GM18868 (cell line): Measurements from ENCODE around the gene SERINC5.
A peak's percentile ranks its signal among the peaks of the same experiment; 100 is the strongest.
"Not testable (repeated sequence)": the region's sequence is repeated elsewhere in the genome, so short reads cannot be mapped to it uniquely, and the experiment has no call there.

Source experiments
- ATAC-seq: cut with Tn5 transposase; IDR thresholded peaks from one replicate; pipeline ENCODE4 v1.9.1; 2021; ENCODE audit warnings: mild to moderate bottlenecking, moderate library complexity; ENCODE audit not compliant: unreplicated experiment

The SERINC5 gene

DNA sequence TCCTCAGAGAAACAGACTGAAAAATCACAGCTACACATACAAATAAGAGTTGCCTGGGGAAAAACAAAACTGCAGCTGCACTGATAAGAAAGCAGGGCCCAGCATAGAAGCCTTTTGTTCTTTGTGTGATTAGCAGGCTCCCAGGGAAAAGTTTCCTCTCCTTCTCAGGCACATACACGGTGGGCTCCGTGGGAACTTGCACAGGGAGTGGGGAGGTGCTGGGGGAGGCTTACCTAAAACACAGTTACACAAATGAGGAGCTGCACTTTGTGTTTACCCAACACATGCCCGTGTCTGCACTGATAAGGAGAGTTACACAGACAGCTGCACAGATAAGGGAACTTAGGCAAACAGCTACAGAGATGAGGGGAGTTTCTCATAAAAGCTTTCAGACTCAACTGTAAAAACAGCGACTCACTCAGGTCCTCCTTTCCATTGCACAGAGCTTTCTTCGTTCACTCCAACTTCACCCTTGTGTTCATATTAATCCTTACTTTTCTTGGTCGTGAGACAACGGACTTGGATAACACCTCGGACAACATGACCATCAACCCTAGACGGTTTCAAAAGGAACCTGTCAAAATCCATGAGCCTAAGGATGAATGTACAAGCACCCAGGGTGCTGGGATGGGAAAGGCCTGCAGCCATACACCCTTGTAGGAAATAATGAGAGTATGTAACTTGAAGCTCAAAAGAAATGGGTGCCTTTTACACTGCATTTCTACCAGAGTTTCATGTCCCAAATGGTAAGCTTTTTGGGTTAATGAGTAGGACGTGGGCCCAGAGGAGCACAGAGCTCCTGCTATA, 50.8 kb downstream of the SERINC5 start:
- no peak for ATAC-seq

DNA sequence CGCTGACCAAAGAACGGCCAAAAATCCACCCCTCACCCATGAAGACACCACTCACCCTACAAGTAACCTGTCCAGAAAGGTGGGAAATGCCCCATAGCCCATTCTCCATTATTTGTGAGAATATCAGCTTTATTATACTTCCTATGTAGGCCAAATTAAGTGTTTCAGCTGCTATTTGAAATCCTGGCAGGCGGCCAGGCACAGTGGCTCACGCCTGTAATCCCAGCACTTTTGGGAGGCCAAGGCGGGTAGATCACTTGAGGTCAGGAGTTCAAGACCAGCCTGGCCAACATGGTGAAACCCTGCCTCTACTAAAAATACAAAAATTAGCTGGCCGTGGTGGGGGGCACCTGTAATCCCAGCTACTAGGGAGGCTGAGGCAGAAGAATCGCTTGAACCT, 54.1 kb downstream of the SERINC5 start:
- not testable (repeated sequence) for ATAC-seq

DNA sequence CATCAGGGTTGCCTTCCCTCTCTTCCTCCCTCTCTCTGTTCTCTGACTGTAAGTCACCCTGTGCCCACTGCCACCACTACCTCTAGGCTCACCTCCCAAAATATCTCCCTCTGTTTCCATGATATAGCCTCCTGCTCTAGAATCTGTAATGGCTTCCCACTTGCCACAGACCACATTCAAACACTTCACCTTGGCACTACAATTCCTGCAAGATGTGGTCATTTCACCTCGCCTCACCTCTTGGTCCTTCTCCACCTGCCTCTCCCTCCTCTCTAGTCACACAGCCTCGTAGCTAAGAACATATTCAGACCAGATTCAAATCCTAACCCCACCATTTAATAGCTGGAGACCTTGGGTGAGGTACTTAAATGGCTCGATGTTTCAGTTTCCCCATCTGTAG, 56.9 kb downstream of the SERINC5 start:
- ATAC-seq: no peak

DNA sequence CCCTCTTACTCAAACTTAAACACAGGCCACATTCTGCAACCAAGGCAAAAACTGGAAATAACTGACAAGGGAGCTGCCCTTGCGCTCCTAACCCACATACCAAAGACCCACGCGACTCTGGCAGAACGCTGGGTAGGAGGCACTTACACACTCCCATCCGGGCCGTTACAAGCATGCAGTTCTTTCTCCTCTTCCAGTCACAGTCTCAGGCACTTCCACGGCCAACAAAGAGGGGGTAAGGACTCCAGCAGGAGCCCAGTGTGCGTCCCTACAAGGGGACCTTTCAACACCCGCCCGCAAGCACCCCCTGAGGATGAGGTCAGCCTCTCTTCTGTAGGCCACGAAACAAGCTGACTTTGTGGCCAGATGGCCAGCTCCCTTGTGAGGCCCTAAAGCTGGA, 57.4 kb downstream of the SERINC5 start:
- ATAC-seq: no peak

DNA sequence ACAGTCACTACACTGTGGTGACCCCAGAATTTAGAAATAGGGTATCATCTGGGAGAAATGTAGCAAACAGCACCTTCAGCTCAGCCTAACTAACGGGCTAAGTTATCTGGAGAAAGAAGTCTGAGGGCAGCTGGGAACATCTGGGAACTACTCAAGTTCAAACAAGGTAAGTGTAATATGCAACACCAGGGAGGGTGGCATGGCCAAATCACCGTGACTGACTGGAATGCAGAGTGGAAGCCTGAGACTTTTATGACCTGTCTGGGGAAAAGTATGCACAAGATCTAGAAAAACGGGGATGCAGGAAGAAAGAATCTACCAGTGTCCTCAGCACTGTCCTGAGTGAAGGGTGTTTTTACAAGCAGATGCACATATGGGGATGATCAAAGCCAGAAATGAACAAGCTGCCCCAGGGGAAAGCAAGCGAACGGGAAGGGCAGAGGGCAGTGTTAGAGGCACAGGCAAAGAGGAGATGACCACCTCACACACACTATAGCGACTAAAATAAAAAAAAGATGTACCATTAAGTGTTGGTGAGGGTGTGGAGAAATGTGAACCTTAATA, 59.9 kb downstream of the SERINC5 start:
- ATAC-seq: no peak

DNA sequence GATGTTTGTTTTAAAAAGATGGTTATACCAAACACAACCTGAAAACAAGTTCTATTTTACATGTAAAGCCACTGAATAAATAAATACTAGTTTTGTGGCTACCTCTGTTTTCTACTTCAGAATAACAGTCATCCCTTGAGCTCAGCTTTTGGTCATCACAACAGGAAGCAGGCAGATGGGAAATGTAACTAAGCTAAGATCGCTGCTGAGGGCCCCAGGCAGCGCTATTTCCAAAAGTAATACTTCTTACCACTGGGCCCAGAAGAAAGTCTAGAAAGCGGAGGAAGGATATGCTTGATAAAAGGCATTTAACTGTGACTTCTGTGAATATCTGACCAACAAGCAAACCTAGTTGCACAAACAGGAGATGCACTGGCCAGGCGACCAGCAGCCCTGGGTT, 61.4 kb downstream of the SERINC5 start:
- no peak for ATAC-seq

DNA sequence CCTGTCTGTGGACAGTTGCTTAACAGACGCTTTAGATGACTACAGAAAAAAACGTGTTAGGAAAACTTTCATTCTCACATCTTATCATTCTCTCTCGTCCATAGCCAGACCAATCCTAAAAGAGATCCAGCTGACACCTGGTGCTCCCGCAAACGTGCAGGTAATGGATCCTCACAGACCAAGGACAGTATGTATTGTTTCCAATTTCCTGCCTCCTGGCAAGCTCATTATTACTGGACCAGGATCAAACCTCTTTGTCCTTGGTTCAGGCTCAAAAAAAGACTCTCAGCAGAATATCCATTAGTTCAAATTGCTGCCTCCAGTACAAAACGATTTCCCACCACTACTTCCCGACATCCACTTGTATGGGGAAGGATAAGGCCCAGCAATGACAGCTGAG, 62.4 kb downstream of the SERINC5 start:
- no peak for ATAC-seq

DNA sequence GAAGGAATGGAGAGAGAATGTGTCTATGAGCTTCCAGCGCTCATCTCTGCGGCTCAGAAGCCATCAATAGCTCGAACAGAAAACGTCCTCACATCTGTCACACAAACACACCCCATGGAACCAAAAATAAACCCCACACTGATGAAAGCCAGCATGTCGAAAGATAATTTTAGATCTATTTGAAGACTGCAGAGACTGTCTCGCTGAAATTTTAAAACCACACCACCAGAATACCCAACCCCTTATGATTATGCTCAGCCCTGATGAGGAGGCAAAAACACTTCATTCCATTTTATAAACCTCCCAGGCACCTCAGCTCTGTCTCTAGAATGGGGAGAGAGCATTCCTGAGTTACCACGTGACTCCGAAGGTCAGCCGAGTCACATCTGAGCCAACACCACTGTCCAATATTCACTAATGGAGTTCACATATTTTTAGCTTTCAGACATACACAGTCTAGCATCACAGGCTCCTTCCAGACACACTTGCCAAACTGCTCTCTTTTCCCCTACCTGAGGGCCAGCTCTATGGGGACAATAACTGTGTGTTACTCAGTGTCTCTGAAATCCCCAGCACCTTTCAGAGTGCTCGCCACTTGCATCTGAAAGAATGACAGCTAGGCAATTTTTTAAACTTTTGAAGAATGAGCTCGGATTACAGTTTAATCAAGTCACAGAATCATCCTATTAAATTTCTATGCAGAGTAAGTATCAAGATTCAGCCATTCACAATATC, 63.2 kb downstream of the SERINC5 start:
- no peak for ATAC-seq

DNA sequence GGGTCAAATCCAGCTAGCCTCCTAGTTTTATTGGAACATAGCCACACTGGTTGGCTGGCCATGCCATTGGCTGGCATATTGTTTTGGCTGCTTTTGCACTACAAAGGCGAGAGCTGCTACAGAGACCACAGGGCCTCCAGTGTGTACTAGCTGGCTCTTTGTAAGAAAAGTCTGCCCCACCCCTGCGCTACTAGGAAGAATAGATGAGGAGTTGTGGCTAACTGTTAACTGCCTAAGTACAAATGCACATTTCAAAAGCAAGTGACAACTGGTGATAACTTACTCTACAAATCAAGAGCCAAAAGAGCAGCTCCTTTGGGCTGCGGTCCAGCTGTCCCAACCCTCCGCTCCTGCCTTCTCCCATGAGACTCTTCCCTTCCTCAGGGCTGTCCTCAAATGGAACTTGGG, 63.9 kb downstream of the SERINC5 start:
- ATAC-seq: no peak

DNA sequence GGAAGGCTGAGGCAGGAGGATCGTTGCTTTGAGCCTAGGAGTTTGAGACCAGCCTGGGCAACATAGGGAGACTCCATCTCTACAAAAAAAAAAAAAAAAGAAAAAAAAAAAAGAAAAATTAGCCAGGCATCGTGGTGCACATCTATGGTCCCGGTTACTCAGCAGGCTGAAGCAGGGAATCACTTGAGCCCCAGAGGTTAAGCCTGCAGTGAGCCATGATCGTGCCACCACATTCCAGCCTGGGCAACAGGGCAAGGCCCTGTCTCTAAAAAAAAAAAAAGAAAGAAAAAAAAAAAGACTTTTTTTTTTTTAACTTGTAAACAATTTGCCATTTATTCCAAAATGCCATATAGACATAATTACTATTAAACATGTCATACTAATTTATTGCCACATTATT, 64.5 kb downstream of the SERINC5 start:
- ATAC-seq: no peak

DNA sequence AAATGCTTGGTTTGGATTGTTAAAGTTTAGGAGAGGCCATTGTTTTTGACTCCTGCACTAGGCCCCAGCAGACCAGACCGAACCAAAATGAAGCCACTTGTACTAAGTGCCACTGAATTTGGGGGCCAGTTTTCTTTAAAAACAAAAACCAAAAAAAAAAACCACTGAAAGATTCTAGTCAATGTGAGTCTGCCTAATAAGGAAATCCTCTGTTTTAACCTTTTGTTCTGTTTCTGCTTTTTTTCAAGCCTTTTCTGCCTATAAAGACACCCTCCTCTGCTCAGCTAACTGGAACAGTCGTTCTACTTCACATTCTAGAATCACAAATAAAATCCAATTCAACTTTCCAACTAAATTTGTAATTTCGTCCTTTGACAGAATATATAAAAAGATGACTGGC, 64.9 kb downstream of the SERINC5 start:
- peak; percentile 32 for ATAC-seq

DNA sequence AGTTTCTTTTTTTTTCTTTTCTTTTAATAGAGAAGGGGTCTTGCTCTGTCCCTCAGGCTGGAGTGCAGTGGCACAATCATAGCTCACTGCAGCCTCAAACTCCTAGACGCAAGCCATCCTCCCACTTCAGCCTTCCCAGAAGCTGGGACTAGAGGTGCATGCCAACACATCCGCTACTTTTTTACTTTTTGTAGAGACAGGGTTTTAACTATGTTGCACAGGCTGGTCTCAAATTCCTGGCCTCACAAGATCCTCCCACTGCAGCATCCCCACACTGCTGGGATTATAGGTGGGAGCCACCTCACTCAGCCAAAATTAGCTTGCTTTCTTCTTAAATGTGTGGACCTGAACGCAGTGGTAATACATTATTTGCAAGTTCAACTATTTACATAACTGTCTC, 66.1 kb downstream of the SERINC5 start:
- no peak for ATAC-seq

DNA sequence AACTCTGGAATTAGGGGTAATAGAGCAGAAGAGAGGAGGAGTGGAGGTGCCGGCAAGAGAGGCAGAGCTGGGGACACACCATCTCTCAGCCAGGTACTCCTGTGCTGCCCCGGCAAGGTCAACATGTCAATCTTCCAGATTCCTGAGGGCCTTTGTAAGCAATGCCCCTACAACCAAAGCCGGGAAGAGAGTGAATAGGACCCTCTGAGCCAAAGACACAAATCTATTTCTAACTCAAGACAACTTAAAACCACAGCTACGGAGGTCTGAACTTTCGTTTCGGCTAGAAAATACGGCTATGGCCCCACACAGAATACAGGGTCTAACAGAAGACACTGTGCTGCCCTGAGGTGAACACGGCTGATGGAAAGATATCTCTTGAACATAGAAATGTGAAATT, 66.6 kb downstream of the SERINC5 start:
- ATAC-seq: no peak

DNA sequence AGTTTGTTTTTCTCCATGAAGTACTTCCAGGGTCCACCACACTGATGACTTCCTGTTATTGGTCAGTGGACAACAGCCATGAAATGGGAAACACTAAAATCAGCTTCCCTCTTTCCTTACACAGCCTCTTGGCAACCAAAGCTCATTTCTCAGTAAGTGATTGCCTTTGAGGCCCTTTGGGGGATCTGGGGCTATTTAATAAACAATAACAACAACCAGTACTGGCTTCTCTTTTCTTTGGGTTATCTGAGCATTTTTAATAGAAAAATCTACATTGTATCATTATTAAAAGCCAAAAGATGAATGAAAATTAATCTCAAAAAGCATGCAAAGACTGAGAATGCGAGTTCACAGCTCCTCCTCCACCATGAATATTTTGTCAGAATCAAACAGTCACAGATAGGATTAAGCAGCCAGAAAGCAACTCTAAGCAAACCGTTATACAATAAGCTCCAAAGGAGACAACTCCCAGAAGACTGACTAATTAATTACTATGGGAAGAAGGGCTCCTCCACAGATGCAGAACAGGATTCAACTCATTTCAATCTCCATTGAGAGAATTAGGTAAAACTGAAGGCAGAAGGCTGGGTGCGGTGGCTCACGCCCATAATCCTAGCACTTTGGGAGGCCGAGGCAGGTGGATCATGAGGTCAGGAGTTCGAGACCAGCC, 68.3 kb downstream of the SERINC5 start:
- no peak for ATAC-seq

DNA sequence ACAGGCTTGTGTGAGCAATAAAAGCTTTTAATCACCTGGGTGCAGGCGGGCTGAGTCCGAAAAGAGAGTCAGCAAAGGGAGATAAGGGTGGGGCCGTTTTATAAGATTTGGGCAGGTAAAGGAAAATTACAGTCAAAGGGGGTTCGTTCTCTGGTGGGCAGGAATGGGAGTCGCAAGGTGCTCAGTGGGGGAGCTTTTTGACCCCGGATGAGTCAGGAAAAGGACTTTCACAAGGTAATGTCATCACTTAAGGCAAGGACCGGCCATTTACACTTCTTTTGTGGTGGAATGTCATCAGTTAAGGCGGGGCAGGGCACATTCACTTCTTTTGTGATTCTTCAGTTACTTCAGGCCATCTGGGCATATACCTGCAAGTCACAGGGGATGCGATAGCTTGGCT, 70.3 kb downstream of the SERINC5 start:
- ATAC-seq: not testable (repeated sequence)

DNA sequence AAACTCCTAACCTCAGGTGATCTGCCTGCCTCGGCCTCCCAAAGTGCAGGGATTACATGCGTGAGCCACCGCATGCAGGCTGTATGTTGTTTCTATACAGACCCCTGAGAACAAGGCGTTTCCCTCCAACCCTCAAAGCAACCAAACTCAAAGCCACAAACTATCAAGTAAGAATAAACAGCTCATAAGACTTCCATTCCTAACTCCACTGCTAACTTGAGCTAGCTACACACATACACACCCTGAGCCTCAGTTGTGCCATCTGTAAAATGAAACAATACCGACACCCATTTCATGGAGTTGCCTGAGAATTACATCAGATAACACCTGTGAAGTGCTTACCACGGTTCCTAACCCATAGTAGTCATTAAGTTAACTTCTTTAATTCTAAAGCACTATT, 70.8 kb downstream of the SERINC5 start:
- ATAC-seq: no peak

DNA sequence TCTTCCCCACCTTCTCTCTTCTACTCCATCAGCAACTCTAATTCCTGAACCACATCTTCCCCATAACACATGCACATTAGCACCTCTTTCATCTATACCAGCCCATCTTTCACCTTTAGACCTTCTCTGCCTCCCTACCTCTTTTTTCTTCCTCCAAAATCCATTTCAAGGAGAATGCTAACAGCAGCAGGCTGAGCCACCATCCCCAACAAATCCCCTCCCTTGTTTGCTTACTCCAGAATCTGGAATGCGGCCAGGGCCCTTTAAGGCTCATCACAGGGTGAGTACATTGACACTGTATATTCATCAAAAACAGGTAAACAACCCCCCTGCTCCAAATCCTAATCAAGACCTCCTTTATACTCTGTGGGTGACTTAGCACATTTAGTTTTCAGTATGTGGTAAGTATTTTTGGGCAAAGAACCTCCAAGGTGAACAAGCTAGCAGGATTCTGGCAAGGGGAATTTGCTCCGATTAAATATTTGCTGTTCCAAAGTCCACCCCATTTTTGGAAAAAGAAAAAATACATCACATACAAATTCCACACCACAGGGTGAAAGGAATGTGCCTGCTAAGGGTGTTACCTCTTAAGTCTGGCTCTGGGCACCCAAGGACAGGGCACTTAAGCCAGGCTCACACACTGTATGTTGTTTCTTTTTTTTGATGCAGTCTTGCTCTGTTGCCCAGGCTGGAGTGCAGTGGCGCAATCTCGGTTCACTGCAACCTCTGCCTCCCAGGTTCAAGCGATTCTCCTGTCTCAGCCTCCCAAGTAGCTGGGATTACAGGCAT, 71.4 kb downstream of the SERINC5 start:
- no peak for ATAC-seq

DNA sequence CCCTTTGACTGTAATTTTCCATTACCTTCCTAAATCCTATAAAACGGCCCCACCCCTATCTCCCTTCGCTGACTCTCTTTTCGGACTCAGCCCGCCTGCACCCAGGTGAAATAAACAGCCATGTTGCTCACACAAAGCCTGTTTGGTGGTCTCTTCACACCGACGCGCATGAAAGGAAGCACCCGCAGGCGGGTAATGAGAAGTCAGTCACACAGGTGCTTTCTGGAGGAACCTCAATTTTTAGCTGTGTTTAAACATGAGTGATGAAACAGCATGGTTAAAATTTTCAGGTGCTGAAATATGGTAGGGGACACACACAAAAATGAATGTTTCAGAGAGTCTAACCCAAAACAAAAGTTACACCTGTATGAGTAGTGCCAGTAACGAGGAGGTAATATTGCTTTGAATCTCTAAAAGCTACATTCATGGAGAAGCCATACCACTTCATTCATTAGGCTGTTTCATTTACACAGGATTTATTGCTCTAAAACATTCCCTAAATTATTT, 72.1 kb downstream of the SERINC5 start:
- ATAC-seq: not testable (repeated sequence)

DNA sequence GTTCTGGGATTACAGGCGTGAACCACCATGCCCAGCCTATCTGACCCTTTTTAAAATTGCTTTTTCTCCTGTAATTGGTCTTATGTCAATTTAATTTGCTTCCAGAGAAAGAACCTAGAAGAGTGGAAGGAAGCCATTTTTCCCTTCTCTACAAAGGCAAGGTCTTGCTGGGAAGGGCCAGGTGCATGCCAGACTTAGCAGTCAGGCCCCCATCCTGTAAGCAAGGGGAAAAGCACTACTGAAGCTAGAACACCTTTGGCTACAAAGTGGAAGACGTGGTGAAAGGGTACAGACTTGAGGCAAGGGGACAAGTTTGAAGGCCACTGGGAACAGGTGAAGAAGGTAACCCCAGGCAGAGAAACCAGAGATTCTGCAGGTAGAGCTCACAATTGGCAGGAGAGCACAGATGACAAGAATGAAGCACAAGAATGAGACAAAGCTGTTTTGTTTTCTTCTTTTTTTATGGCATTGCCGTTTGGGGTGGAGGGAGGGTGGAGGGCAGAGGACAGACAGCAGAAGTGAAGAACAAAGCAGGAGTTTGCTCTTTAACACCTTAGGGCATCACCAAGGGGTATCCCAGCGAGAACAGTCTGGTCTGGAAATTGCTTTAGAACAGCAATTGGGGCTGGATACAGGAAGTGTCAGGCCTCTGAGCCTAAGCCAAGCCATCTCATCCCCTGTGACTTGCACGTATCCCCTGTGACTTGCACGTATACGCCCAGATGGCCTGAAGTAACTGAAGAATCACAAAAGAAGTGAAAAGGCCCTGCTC, 72.9 kb downstream of the SERINC5 start:
- ATAC-seq: no peak
